ENCODE data around the gene ACOT11.

The ACOT11 gene

GRCh38 chr1:54500107-54500431, 48.0 kb upstream of the ACOT11 start:
- H3K4me3 ChIP-seq (ENCODE audit: low read depth, low read length) = no peak overlapping the region

GRCh38 chr1:54501849-54502248, 46.2 kb upstream of the ACOT11 start:
- no peak overlapping the region for H3K4me3 ChIP-seq (ENCODE audit: low read depth, low read length)
- no peaks in the 10 kb centered on the region for H3K36me3 ChIP-seq (ENCODE audit: control insufficient read depth in 2 of 2, insufficient read depth in 1 of 2, low read length in 2 of 2)
- H3K27ac ChIP-seq (ENCODE audit: extremely low read depth, low read depth, low read length) = no peak overlapping the region
- ChIA-PET CTCF (interaction anchor here (0.6 kb wide), 1 partner anchor 67 kb away, joined by 3 read pairs; no protein-coding TSS in a partner anchor), POLR2A (no interaction called here)
- no peaks in the 10 kb centered on the region for H3K9me3 ChIP-seq (ENCODE audit: control insufficient read depth, insufficient read depth, low read depth, low read length)
- TF ChIP-seq ZNF555 (tag by site-specific recombination; conservative IDR thresholded peaks at IDR 0.05) (no peak), ZNF426 (tag by site-specific recombination; IDR thresholded peaks at IDR 0.05) (no peak), ZNF292 (tag by site-specific recombination; IDR thresholded peaks at IDR 0.05; ENCODE audit: borderline replicate concordance, low read depth) (no peak), ZNF843 (tag by site-specific recombination; IDR thresholded peaks at IDR 0.05) (no peak)
- H3K4me1 ChIP-seq (ENCODE audit: control insufficient read depth, insufficient read depth, low read length) = peaks cover 3% of the 10 kb centered on the region; the same call in 1 of the 2 replicates

More at GRCh38 chr1:54500107-54500431, 48.0 kb upstream of the ACOT11 start:
- H3K9me3 ChIP-seq (ENCODE audit: control insufficient read depth, insufficient read depth, low read depth, low read length) = no peaks in the 10 kb centered on the region
- POLR2A ChIA-PET = no interaction called here
- CTCF ChIA-PET = interaction anchor here (0.6 to 1.6 kb wide), 8 partner anchors 8 to 808 kb away, joined by 3 to 7 read pairs (median 4); no protein-coding TSS in a partner anchor
- no peak; the same call in 1 of the 2 replicates for TF ChIP-seq ZIC2 (tag by site-specific recombination; IDR thresholded peaks at IDR 0.05)
- peak; percentile 74 for TF ChIP-seq ZNF335 (tag by site-specific recombination; conservative IDR thresholded peaks at IDR 0.05)
- 0 out of 2 replicates have a peak, but pooled peaks have one; percentile 25 for TF ChIP-seq SCRT1 (tag by site-specific recombination; IDR thresholded peaks at IDR 0.05; ENCODE audit: borderline replicate concordance)
- no peak for TF ChIP-seq ZNF404 (tag by site-specific recombination; IDR thresholded peaks at IDR 0.05)
- TF ChIP-seq ZNF843 (tag by site-specific recombination; IDR thresholded peaks at IDR 0.05) = no peak
- no peak for TF ChIP-seq ZFP3 (tag by site-specific recombination; IDR thresholded peaks at IDR 0.05; ENCODE audit: low read depth)
- no peak for TF ChIP-seq ZBTB48 (tag by site-specific recombination; IDR thresholded peaks at IDR 0.05)
- TF ChIP-seq SCRT2 (tag by site-specific recombination; IDR thresholded peaks at IDR 0.05) = peak; percentile 85
- TF ChIP-seq ZNF280C (tag by site-specific recombination; IDR thresholded peaks at IDR 0.05) = no peak
- peak; percentile 89 for TF ChIP-seq ZNF600 (tag by site-specific recombination; IDR thresholded peaks at IDR 0.05)
- TF ChIP-seq, protein P1, sequence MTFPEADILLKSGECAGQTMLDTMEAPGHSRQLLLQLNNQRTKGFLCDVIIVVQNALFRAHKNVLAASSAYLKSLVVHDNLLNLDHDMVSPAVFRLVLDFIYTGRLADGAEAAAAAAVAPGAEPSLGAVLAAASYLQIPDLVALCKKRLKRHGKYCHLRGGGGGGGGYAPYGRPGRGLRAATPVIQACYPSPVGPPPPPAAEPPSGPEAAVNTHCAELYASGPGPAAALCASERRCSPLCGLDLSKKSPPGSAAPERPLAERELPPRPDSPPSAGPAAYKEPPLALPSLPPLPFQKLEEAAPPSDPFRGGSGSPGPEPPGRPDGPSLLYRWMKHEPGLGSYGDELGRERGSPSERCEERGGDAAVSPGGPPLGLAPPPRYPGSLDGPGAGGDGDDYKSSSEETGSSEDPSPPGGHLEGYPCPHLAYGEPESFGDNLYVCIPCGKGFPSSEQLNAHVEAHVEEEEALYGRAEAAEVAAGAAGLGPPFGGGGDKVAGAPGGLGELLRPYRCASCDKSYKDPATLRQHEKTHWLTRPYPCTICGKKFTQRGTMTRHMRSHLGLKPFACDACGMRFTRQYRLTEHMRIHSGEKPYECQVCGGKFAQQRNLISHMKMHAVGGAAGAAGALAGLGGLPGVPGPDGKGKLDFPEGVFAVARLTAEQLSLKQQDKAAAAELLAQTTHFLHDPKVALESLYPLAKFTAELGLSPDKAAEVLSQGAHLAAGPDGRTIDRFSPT (tag by site-specific recombination; IDR thresholded peaks at IDR 0.05) = 0 out of 2 replicates have a peak, but pooled peaks have one; percentile 1
- peaks cover 3% of the 10 kb centered on the region; the same call in 1 of the 2 replicates for H3K4me1 ChIP-seq (ENCODE audit: control insufficient read depth, insufficient read depth, low read length)
- H3K27ac ChIP-seq (ENCODE audit: extremely low read depth, low read depth, low read length) = no peak overlapping the region
- H3K36me3 ChIP-seq (ENCODE audit: control insufficient read depth in 2 of 2, insufficient read depth in 1 of 2, low read length in 2 of 2) = no peaks in the 10 kb centered on the region

GRCh38 chr1:54502342-54502741, 45.7 kb upstream of the ACOT11 start:
- H3K9me3 ChIP-seq (ENCODE audit: control insufficient read depth, insufficient read depth, low read depth, low read length) = no peaks in the 10 kb centered on the region
- CTCF ChIA-PET = no interaction called here
- H3K36me3 ChIP-seq (ENCODE audit: control insufficient read depth in 2 of 2, insufficient read depth in 1 of 2, low read length in 2 of 2) = no peaks in the 10 kb centered on the region
- TF ChIP-seq, protein P2, sequence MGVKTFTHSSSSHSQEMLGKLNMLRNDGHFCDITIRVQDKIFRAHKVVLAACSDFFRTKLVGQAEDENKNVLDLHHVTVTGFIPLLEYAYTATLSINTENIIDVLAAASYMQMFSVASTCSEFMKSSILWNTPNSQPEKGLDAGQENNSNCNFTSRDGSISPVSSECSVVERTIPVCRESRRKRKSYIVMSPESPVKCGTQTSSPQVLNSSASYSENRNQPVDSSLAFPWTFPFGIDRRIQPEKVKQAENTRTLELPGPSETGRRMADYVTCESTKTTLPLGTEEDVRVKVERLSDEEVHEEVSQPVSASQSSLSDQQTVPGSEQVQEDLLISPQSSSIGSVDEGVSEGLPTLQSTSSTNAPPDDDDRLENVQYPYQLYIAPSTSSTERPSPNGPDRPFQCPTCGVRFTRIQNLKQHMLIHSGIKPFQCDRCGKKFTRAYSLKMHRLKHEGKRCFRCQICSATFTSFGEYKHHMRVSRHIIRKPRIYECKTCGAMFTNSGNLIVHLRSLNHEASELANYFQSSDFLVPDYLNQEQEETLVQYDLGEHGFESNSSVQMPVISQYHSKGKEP (tag by site-specific recombination; IDR thresholded peaks at IDR 0.05) = no peak
- TF ChIP-seq SCRT1 (tag by site-specific recombination; IDR thresholded peaks at IDR 0.05; ENCODE audit: borderline replicate concordance) (no peak), KLF7 (tag by site-specific recombination; IDR thresholded peaks at IDR 0.05; ENCODE audit: borderline replicate concordance) (no peak), ZNF324 (tag by site-specific recombination; IDR thresholded peaks at IDR 0.05) (no peak), SALL2 (tag by site-specific recombination; IDR thresholded peaks at IDR 0.05; ENCODE audit: borderline replicate concordance) (no peak), ZNF214 (tag by site-specific recombination; IDR thresholded peaks at IDR 0.05; ENCODE audit: borderline replicate concordance) (no peak)
- no peak overlapping the region for H3K27ac ChIP-seq (ENCODE audit: extremely low read depth, low read depth, low read length)
- peaks cover 3% of the 10 kb centered on the region; the same call in 1 of the 2 replicates for H3K4me1 ChIP-seq (ENCODE audit: control insufficient read depth, insufficient read depth, low read length)
- no peak overlapping the region for H3K4me3 ChIP-seq (ENCODE audit: low read depth, low read length)
- POLR2A ChIA-PET = no interaction called here
